Middle frontal gyrus (tissue), 1 donor: ENCODE data around the gene F11R.
A peak's percentile ranks its signal among the peaks of the same experiment; 100 is the strongest.
"Not testable (repeated sequence)": the region's sequence is repeated elsewhere in the genome, so short reads cannot be mapped to it uniquely, and the experiment has no call there.

Experiments used
- DNase-seq: peaks from one replicate; pipeline ENCODE4 v3.0.0-alpha.2; 2015; ENCODE audit warnings: low spot score; ENCODE audit errors: extremely low spot score

The F11R gene

GRCh38 chr1:161020509-161021164 is at the start of gene F11R:
TSS of gene F11R (minus strand) at chr1:161021152. CDS start at chr1:161021073, 79 bp downstream.
- DNase-seq = no peak

DNA sequence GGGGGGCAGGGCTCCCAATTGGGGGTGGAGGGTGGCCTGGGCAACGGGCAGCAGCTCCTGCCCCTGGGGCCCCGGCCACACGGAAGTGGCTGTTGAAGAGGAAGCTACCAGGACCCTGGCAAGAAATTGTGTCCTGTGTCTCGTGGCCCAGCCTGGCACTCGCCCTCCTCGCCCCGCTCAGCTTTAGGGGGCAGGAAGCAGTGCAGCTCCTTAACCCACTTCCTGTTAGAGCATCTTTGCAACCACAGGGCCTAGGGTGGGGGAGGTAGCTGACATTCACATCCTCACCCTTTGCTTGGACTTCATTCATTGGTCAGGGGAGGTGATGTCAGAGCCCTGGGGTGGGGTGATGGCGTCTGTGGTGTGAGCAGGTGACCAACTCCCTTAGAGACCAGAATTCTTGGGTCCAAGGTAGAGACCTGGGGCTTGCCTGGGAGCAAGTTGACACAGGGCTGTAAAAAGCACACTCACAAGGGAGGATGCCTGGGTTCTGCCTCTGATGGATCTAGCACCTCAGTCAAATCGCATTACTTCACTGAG is 48.8 kb upstream of the F11R start, which contains the start of gene ARHGAP30:
TSS of gene ARHGAP30 (minus strand) at position 161 of the 540 bp plus-strand sequence. CDS start 267 bp downstream, outside the sequence.
- no peak for DNase-seq

DNA sequence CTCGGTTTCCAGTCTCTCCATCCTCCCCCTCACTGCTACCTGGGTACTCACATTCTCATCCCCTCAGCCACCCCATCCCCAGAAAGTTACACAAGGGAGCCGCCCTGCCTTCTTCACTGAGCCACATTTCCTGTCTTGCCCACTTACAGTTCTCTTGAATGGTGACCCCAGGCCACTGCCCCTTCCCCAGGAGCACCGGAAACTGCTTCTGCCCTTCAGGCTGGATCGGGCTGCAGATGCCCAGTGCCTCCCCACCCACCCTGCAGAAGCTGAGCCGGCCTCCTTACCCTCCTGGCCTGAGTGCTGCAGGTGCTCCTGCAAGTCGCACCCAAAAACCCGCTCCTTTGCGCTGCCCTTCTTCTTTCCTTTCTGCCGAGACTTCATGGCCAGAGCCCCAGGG is 48.3 kb upstream of the F11R start:
- DNase-seq = no peak

GRCh38 chr1:161068306-161069234 is 47.6 kb upstream of the F11R start:
- no peak for DNase-seq

GRCh38 chr1:161066694-161067093 is 45.7 kb upstream of the F11R start:
- no peak for DNase-seq

DNA sequence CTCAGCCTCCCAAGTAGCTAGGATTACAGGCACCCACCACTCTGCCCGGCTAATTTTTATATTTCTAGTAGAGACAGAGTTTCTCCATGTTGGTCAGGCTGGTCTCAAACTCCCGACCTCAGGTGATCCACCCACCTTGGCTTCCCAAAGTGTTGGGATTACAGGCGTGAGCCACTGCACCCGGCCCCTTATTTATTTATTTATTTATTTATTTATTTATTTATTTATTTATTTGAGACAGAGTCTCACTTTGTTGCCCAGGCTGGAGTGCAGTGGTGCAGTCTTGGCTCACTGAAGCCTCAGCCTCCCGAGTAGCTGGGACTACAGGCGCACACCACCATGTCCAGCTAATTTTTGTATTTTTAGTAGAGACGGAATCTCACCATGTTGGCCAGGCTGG is 44.7 kb upstream of the F11R start:
- DNase-seq = not testable (repeated sequence)

GRCh38 chr1:161063936-161064335 is 43.0 kb upstream of the F11R start:
- DNase-seq = not testable (repeated sequence)

DNA sequence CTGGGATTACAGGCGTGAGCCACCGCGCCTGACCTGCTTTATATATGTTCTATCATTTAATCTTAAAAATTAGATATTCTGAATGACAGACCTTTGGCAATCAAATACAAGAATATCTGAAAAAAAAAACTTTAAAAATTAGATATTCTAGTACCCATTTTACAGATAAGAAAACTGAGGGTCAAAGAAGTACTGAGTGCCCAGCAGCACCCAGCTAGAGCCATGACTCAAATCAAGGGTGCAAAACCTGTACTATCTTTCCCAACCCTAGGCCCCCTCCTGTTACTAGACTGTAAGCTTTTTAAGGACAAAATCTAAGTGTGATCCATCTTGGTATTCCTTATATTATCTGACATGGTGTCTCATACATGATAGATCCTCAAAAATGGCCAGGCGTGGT is 40.5 kb upstream of the F11R start:
- DNase-seq = no peak

GRCh38 chr1:161059293-161059692 is 38.3 kb upstream of the F11R start:
- no peak for DNase-seq

DNA sequence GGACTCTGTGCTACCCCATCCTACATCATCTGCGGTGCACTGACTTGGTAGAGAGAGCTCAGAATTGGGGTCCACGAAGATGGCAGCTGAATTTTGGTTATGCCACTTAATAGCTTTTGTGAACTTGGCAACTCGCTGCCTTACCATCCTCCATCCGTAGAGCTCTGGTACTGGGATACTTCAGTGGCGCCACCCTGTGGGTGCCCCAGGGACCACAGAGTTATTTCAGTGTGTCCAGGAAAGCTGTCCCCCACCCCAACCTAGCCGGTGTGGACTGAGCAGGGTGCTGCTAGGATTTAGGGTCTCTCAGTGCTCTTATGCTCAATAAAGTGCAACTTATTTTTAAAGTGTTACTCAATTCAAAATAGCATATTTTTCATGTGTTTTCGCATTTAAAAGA is 33.9 kb upstream of the F11R start:
- DNase-seq = no peak

DNA sequence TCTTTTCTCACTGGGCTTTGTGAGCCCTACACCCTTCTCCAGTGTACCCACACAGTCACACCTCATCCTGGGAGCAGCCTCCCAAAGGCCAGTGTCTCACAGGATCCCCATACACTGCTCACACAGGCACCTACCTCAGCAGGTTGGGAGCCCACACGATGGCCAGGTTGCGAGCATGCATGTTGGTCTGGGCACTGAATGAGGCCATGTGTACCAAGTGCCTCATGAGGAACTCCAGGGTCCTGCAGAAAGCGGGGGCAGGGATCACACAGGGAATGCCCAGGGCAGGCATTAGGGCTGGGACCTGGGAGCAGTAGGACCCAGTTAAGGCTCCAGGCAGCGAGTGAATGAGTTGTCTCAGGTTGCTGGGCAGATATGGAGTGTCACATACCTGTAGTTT is 33.3 kb upstream of the F11R start:
- DNase-seq = no peak

DNA sequence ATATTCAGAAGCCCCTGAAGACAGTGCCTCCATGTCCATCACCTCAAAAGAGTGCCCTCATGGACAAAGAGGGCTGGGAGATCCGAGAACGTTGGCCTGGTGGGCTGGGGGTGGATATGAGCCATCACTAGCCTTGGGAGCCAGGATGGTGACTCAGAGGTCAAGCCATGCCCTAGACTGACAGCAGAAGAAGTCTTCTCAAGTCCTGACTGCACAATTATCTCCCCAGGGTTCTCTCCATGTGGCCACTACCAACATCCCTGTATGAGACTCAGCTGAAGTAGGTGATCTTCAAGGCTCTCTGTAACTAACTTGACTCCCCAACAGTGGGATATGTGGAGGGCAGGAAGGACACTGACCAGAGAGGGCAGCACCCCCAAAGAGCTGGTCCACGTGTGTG is 31.9 kb upstream of the F11R start:
- no peak for DNase-seq

GRCh38 chr1:161051219-161051618 is 30.3 kb upstream of the F11R start:
- no peak for DNase-seq

DNA sequence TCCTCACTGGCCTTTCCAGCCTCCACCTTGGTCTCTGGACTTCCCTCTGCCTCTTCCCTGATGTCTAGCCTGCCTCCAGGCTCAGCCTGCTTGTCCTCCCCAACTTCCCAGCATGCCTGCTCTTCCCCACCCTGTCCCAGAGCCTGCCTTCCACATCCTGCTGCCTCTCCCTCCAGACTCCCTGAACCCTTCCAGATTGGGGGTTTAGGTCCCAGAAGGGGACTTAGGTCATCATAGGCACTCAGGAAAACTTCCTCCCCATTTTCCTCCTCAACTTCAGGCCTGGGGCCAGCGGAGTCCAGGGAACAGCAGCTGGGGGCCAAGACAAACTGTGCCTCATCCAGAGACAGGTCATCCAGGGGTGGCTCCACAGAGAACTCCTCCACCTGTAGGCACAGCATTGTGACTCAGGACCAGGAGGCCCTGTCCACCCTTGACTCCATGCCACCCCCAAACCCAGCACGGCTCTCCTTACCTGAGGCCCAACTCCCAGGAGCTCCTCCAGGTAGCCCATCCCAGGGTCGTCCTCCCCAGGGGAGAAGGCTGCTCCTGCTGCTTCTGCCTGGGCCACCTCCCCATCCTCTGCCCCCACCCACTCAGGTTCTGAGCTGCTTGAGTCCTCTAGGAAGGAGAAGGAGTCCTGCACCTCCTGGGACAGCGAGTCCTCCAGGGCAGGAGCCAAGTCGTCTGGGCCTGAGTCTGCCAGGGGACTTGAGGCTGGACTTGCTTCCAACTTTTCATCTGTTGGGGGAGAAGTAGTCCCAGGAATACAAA is 28.2 kb upstream of the F11R start:
- DNase-seq = no peak

- no peak for DNase-seq
Observed at GRCh38 chr1:161047436-161048420, 26.8 kb upstream of the F11R start.

GRCh38 chr1:161046605-161047228 is 25.8 kb upstream of the F11R start:
- DNase-seq = no peak

- DNase-seq = peak; percentile 96
Observed at GRCh38 chr1:161045736-161046604, 25.0 kb upstream of the F11R start, which contains the start of gene USF1. TSS of gene USF1 (minus strand) at chr1:161045977. CDS start at chr1:161043275, 2,702 bp downstream.

DNA sequence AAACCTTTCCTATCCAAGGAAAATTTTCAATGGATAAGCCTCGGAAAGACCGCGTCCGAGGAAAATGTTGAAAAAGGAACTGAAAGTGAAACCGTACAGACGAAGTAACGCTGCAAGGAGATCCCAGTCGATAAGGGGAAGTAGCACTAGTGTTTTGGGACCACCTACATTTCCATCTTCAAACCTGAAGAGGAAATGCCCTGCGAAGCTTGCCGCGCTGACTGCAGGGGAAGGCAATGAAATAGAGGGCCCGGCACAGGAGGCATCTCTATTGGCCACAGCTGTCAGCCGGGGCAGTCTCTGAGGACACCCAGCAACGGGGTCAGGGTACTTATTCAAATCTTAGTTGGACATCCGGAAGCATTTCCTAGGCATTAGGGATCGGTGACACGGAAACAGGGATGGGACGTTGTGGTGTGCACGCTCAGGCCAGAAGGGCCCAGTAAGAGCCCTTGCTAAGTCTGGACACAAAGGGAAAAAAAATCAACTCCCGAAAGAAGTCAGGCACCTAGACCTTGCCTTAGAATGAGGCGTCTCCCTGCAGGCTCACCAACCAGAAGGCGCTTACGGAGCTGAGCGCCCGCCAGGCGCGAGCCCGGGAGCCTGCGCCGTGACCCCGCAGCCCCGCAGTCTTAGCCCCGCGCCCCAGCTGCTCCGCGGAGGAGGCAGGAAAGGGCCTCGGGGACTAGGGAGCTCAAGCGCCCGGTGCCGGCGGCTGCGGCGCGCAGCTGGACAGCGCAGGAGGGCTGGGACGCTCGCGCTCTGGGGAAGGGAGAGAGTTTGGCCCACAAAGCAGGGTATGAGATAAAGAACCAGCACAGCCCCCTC is 24.2 kb upstream of the F11R start:
- DNase-seq = peak; percentile 20
